SU-DHL-6 (cell line): ENCODE results near the gene STK32C.

ENCODE experiments used
- H2AFZ ChIP-seq: fragments of 200-600 bp; sonication (generic); 2 replicates; pipeline ENCODE4 v1.6.1; 2014; ENCODE audit warnings: low read depth, mild to moderate bottlenecking, moderate library complexity, mixed read lengths, antibody characterized with exemption, low read length; ENCODE audit not compliant: severe bottlenecking
- H3F3A ChIP-seq: fragments of 200-600 bp; shearing (Covaris generic); 2 replicates; pipeline ENCODE4 v1.6.0; 2016; ENCODE audit warnings: antibody characterized with exemption, mild to moderate bottlenecking; ENCODE audit not compliant: insufficient read depth
- H3K27ac ChIP-seq: fragments of 200-600 bp; sonication (generic); 2 replicates; pipeline ENCODE4 v1.5.1; 2016; ENCODE audit warnings: low read depth, mild to moderate bottlenecking, low read length, moderate library complexity, mixed read lengths
- H3K27me3 ChIP-seq: fragments of 200-600 bp; sonication (generic), shearing (Covaris generic); 2 replicates; pipeline ENCODE4 v1.6.0; 2014; ENCODE audit warnings: mild to moderate bottlenecking, low read length
- H3K36me3 ChIP-seq: fragments of 200-600 bp; sonication (generic); 2 replicates; pipeline ENCODE4 v1.6.1; 2014; ENCODE audit warnings: mild to moderate bottlenecking, low read length, mixed read lengths
- H3K4me2 ChIP-seq: fragments of 300-600, 200-600 bp; shearing (Covaris generic), sonication (generic); 2 replicates; pipeline ENCODE4 v1.6.0; 2014; ENCODE audit warnings: low read length, low read depth, mild to moderate bottlenecking; ENCODE audit not compliant: poor library complexity, severe bottlenecking
- H3K4me3 ChIP-seq: fragments of 200-600 bp; sonication (generic); 2 replicates; pipeline ENCODE4 v1.5.1; 2014; ENCODE audit warnings: antibody characterized with exemption, low read length, mild to moderate bottlenecking, mixed read lengths; ENCODE audit not compliant: insufficient read depth, poor library complexity, severe bottlenecking
- H3K79me2 ChIP-seq: fragments of 200-600 bp; sonication (generic); 2 replicates; pipeline ENCODE4 v1.6.1; 2014; ENCODE audit warnings: mild to moderate bottlenecking, low read length, moderate library complexity; ENCODE audit not compliant: insufficient read depth
- H3K9ac ChIP-seq: fragments of 200-600 bp; sonication (generic); 2 replicates; pipeline ENCODE4 v1.7.0; 2014; ENCODE audit warnings: mild to moderate bottlenecking, low read length
- H3K9me2 ChIP-seq: fragments of 200-600 bp; sonication (generic); replicated peaks from 2 replicates; pipeline ENCODE4 v1.6.1; 2014; ENCODE audit warnings: low read length; ENCODE audit not compliant: insufficient read depth
- H3K9me3 ChIP-seq: fragments of 200-600 bp; sonication (generic); 2 replicates; pipeline ENCODE4 v1.6.1; 2014; ENCODE audit warnings: low read length, mixed read lengths; ENCODE audit not compliant: insufficient read depth
- H4K20me1 ChIP-seq: fragments of 200-600 bp; sonication (generic); 2 replicates; pipeline ENCODE4 v1.6.1; 2014; ENCODE audit warnings: low read depth, mild to moderate bottlenecking, antibody characterized with exemption, low read length, moderate library complexity, mixed read lengths
- EZH2phosphoT487 ChIP-seq: fragments of 200-600 bp; sonication (generic), shearing (Covaris generic); conservative IDR thresholded peaks from 2 replicates; pipeline ENCODE4 v1.6.1; 2018; ENCODE audit warnings: mild to moderate bottlenecking, antibody characterized with exemption, low read length, moderate library complexity, mixed read lengths
- TF ChIP-seq, protein P1 (sequence below): fragments of 200-600 bp; sonication (generic); IDR thresholded peaks from one replicate; pipeline ENCODE4 v1.5.1; 2017; ENCODE audit warnings: antibody characterized with exemption, mild to moderate bottlenecking, low read length, moderate library complexity; ENCODE audit not compliant: insufficient read depth, poor library complexity, severe bottlenecking

The STK32C gene

DNA sequence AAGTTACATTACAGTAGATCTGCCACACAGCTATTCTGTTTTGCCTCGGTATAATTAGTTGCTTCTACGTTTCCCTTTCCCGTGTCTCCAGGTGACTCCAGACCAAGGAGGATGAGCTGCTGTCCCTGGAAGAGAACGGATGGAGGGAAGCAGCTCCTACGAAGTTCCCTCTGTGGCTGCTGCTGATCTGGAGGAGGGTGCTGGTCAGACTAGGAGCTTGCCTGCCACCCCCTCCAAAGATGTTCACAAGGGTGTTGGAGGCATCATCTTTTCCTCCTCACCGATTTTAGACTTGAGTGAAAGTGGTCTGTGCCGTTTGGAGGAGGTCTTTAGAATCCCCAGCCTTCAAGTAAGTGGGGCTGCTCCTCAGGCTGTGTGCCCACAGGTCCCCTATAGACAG, 25.6 kb upstream of the STK32C start:
- peaks cover 13% of the 10 kb centered on the region for H3F3A ChIP-seq
- no peak overlapping the region for H3K27ac ChIP-seq
- peaks cover 29% of the 10 kb centered on the region for H3K79me2 ChIP-seq
- no peak overlapping the region for H2AFZ ChIP-seq
- no peaks in the 10 kb centered on the region for H4K20me1 ChIP-seq
- H3K9ac ChIP-seq = no peak overlapping the region
- no peaks in the 10 kb centered on the region for H3K36me3 ChIP-seq
- H3K9me3 ChIP-seq = no peaks in the 10 kb centered on the region
- no peaks in the 10 kb centered on the region for H3K9me2 ChIP-seq
- TF ChIP-seq, protein P1, sequence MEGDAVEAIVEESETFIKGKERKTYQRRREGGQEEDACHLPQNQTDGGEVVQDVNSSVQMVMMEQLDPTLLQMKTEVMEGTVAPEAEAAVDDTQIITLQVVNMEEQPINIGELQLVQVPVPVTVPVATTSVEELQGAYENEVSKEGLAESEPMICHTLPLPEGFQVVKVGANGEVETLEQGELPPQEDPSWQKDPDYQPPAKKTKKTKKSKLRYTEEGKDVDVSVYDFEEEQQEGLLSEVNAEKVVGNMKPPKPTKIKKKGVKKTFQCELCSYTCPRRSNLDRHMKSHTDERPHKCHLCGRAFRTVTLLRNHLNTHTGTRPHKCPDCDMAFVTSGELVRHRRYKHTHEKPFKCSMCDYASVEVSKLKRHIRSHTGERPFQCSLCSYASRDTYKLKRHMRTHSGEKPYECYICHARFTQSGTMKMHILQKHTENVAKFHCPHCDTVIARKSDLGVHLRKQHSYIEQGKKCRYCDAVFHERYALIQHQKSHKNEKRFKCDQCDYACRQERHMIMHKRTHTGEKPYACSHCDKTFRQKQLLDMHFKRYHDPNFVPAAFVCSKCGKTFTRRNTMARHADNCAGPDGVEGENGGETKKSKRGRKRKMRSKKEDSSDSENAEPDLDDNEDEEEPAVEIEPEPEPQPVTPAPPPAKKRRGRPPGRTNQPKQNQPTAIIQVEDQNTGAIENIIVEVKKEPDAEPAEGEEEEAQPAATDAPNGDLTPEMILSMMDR = no peak
- TF ChIP-seq EZH2phosphoT487 = no peak
- H3K4me3 ChIP-seq = no peak overlapping the region
- no peaks in the 10 kb centered on the region for H3K27me3 ChIP-seq
- no peak overlapping the region for H3K4me2 ChIP-seq

DNA sequence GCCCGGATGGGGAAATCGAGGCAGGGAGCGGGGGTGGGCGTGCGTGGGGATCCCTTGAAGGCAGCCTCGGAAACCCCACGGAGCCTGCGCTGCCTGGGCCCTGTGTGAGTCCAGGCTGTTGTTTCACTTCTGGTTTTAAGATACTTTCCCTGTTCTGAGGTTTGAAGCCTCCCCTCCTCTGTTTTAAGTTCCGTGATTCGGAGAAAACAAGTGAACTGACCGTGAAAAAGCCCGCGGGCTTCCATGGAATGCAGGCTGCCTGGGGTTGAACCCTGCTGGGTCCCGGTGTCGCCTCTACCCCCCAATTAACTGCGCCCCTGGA, 24.6 kb upstream of the STK32C start:
- Histone ChIP-seq H4K20me1 (no peaks in the 10 kb centered on the region), H3K36me3 (no peaks in the 10 kb centered on the region), H3K9ac (peak overlapping the region; percentile 86), H3K27me3 (no peaks in the 10 kb centered on the region), H3K27ac (peak overlapping the region; percentile 39), H2AFZ (peak overlapping the region; percentile 68), H3F3A (peaks cover 13% of the 10 kb centered on the region), H3K4me3 (peak overlapping the region; percentile 48), H3K9me2 (no peaks in the 10 kb centered on the region), H3K4me2 (peak overlapping the region; percentile 61), H3K9me3 (no peaks in the 10 kb centered on the region), H3K79me2 (peaks cover 29% of the 10 kb centered on the region)
- TF ChIP-seq, protein P1 = no peak
- TF ChIP-seq EZH2phosphoT487 = no peak

DNA sequence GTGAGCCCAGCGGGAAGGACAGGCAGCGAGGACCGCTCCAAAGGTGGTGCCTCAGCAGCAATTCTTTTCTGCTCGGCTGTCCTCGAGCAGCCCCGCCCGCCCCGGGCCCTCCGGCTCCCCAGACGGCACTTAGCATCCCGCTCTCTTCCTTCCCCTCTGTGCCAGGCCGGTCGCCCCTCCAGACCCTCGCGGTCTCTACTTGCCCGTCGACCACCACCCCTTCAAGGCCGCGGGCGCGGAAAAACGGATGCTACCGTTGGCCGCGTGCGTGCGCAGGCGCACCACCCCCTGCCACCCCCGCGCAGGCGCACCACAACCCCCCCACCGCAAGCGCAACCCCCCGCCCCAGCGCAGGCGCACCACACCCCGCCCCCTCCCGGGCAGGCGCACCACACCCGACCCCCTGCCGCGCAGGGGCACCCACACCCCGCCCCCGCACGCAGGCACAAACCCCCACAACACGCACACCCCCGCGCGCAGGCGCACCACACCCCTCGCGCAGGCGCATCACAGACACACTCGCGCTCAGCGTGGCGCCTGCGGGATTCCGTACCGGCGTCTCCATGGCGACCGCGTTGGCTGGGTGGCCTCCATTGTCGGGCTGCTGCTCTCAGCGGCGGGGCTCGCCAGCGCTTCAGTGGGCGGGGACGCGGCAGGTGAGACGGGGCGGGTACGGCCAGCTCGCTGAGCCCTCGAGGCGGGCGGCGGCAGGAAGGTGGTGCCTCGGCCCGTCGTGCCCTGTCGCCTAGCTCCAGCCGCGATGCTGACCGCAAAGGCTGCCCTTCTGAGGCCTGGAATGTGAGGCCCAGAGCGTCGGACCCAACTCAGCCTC, 24.1 kb upstream of the STK32C start, which contains the start of gene LRRC27:
Gene LRRC27 (plus strand): TSS at position 593 of the 832 bp plus-strand sequence. CDS start 1,332 bp downstream, outside the sequence.
- Histone ChIP-seq H3K9me2 (no peaks in the 10 kb centered on the region), H3F3A (peaks cover 13% of the 10 kb centered on the region), H3K79me2 (peaks cover 33% of the 10 kb centered on the region), H3K4me2 (peak within 1 kb of the TSS; percentile 73), H3K36me3 (no peaks in the 10 kb centered on the region), H2AFZ (peak within 1 kb of the TSS; percentile 68), H4K20me1 (no peaks in the 10 kb centered on the region), H3K27me3 (no peaks in the 10 kb centered on the region), H3K27ac (peak within 1 kb of the TSS; percentile 58), H3K4me3 (peak within 1 kb of the TSS; percentile 88), H3K9me3 (no peaks in the 10 kb centered on the region), H3K9ac (peak within 1 kb of the TSS; percentile 86)
- TF ChIP-seq EZH2phosphoT487 = no peak
- TF ChIP-seq, protein P1 = no peak
